Muscle layer of colon (tissue), 2 donors: ENCODE measurements around the gene SPPL2C.
"Not testable (repeated sequence)": the region's sequence is repeated elsewhere in the genome, so short reads cannot be mapped to it uniquely, and the experiment has no call there.

Source experiments
- H3K27ac ChIP-seq: one replicate; pipeline ENCODE4 v1.7.0; 2013; ENCODE audit warnings: low read depth, mild to moderate bottlenecking, low read length, moderate library complexity
- H3K27me3 ChIP-seq, 2 donors: one replicate each; pipeline ENCODE4 v1.7.0; 2013; ENCODE audit warnings: low read length in 2 of 2, mild to moderate bottlenecking in 2 of 2; ENCODE audit not compliant: insufficient read depth in 2 of 2, control insufficient read depth in 1 of 2
- H3K36me3 ChIP-seq: one replicate; pipeline ENCODE4 v1.7.0; 2013; ENCODE audit warnings: mild to moderate bottlenecking, low read length; ENCODE audit not compliant: insufficient read depth
- H3K4me1 ChIP-seq: one replicate; pipeline ENCODE4 v1.7.0; 2013; ENCODE audit warnings: mild to moderate bottlenecking, low read length; ENCODE audit not compliant: insufficient read depth
- H3K4me3 ChIP-seq, 2 donors: one replicate each; pipeline ENCODE4 v1.7.0; 2013; ENCODE audit warnings: low read length in 2 of 2, low read depth in 1 of 2, mild to moderate bottlenecking in 1 of 2, moderate library complexity in 1 of 2
- H3K9ac ChIP-seq: one replicate; pipeline ENCODE4 v1.7.0; 2013; ENCODE audit warnings: low read length
- H3K9me3 ChIP-seq: one replicate; pipeline ENCODE4 v1.7.0; 2013; ENCODE audit warnings: mild to moderate bottlenecking, low read length
- donor health status: abdominal sarcoma.
- donor health status: Adenocarcinoma of cecum.

SPPL2C gene

DNA sequence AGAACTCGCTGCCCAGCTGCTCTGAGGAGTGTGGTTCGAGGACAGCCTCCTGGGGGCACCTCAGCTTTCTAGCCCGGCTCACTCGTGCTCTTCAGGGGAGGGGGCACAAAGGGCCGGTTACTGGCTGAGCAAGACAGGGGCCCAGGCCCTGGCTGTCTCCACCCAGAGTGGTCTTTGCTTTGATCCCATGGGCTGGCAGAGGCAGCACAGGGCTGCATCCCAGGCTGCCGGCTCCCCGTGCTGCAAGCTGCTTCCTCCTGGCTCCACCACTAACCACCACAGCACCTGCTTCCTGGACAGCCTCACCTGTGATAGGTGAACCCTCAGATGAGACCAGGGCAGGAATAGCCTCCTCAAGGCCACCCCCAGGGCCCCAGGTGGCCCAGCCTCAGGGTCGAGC, 6.8 kb downstream of the SPPL2C start:
- Histone ChIP-seq H3K4me3 (no peak overlapping the region), H3K27me3 (peaks cover 0 to 17% of the 10 kb centered on the region in 2 donors), H3K9me3 (no peaks in the 10 kb centered on the region), H3K36me3 (no peaks in the 10 kb centered on the region), H3K9ac (no peak overlapping the region), H3K27ac (no peak overlapping the region), H3K4me1 (no peaks in the 10 kb centered on the region)

DNA sequence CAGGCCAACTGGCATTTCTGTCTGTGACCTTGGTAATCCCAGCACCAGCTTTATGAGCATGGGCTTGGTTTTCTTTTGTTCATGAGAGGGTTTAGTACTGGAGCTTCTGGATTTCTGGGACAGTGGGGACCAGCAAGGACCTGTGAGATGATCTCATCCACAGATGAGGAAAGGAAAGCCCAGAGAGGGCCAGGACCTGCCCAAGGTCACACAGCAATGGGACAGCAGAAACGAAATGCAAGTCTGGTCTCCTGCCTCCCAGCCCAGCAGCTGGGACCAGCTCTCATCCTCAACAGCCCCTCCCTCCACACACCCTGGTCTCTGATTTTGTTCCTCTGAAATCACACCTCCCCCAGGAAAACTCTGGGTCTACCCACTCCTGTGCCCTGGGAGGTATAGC, 7.2 kb downstream of the SPPL2C start:
- H3K9ac ChIP-seq = no peak overlapping the region
- H3K27me3 ChIP-seq = peaks cover 0 to 17% of the 10 kb centered on the region in 2 donors

DNA sequence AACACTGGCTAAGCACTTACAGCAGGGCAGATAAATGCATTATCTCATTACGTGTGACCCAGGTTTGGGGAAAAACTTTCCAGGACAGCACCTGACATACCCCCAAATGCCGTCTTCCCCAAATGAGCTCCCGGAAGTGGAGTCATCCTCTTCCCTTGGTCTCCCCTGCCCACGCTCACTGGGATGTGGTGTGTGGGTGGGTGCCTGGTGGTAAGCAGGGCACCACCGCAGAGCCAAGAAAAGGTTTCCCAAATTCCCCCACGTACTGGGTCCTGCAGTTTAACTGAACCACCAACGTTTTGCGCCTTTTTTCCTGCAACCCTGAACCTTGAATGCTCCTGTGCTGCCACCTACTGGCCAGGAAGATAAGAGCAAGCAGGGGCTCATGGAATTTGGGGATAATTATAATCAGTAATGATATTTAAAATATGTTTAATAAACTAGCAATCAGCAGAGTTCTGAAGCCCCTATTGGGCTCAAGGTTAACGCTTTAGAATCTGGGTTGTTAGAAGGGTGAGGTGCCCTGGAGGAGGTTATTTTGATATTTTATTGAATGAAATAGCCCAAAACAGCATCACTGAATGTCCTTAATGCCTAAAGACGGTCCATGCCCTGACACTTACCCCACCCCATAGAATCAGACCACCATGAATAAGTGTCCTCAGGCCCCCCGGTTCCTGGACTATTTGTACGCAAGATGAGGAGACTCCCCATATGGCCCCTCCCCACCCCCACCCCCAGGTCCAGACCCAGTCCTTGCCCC, 8.0 kb downstream of the SPPL2C start:
- no peak overlapping the region for H3K4me3 ChIP-seq
- H3K36me3 ChIP-seq = no peaks in the 10 kb centered on the region
- H3K4me1 ChIP-seq = no peaks in the 10 kb centered on the region
- no peaks in the 10 kb centered on the region for H3K9me3 ChIP-seq
- no peak overlapping the region for H3K27ac ChIP-seq
- no peak overlapping the region for H3K9ac ChIP-seq
- H3K27me3 ChIP-seq = peaks cover 0 to 17% of the 10 kb centered on the region in 2 donors

More for the DNA sequence above, 7.2 kb downstream of the SPPL2C start:
- no peak overlapping the region for H3K27ac ChIP-seq
- H3K4me1 ChIP-seq = no peaks in the 10 kb centered on the region
- no peaks in the 10 kb centered on the region for H3K9me3 ChIP-seq
- no peaks in the 10 kb centered on the region for H3K36me3 ChIP-seq
- no peak overlapping the region for H3K4me3 ChIP-seq

- H3K4me3 ChIP-seq = no peak overlapping the region
- no peaks in the 10 kb centered on the region for H3K4me1 ChIP-seq
- H3K9me3 ChIP-seq = no peaks in the 10 kb centered on the region
- H3K36me3 ChIP-seq = no peaks in the 10 kb centered on the region
- no peak overlapping the region for H3K27ac ChIP-seq
- peaks cover 0 to 17% of the 10 kb centered on the region in 2 donors for H3K27me3 ChIP-seq
- H3K9ac ChIP-seq = no peak overlapping the region
Observed at GRCh38 chr17:45854209-45854608, 9.5 kb downstream of the SPPL2C start.

GRCh38 chr17:45855691-45856336, 11.1 kb downstream of the SPPL2C start:
- H3K4me3 ChIP-seq = no peak overlapping the region
- peaks cover 0 to 11% of the 10 kb centered on the region in 2 donors for H3K27me3 ChIP-seq
- peaks cover 4% of the 10 kb centered on the region for H3K4me1 ChIP-seq
- no peaks in the 10 kb centered on the region for H3K9me3 ChIP-seq
- no peak overlapping the region for H3K9ac ChIP-seq
- no peak overlapping the region for H3K27ac ChIP-seq
- H3K36me3 ChIP-seq = no peaks in the 10 kb centered on the region

GRCh38 chr17:45857977-45858708, 13.5 kb downstream of the SPPL2C start:
- Histone ChIP-seq H3K27ac (no peak overlapping the region), H3K27me3 (no peaks in the 10 kb centered on the region), H3K4me1 (peaks cover 7% of the 10 kb centered on the region), H3K9ac (no peak overlapping the region), H3K4me3 (no peak overlapping the region), H3K9me3 (no peaks in the 10 kb centered on the region), H3K36me3 (no peaks in the 10 kb centered on the region)

DNA sequence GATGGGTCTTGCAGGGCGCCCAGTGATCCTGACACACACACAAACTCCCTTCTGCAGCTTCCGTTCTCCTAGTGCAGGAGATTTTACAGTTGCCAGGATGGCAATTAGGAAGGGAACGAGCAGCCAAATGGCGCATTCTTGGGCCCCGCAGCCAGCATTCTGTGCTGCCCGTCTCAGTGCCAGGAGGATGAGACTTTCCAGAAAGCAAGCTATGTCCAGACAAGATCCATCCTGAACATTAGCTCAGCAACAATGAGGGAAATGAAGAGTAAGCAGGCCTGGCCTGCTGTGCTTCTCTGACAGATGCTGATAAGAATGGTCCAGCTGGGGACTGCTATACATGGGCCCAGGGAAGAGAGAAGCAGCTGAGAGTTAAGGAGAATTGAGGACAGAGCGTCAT, 16.5 kb downstream of the SPPL2C start:
- Histone ChIP-seq H3K4me1 (peaks cover 7% of the 10 kb centered on the region), H3K27me3 (no peaks in the 10 kb centered on the region), H3K9ac (no peak overlapping the region), H3K9me3 (no peaks in the 10 kb centered on the region), H3K4me3 (no peak overlapping the region), H3K27ac (no peak overlapping the region), H3K36me3 (no peaks in the 10 kb centered on the region)

DNA sequence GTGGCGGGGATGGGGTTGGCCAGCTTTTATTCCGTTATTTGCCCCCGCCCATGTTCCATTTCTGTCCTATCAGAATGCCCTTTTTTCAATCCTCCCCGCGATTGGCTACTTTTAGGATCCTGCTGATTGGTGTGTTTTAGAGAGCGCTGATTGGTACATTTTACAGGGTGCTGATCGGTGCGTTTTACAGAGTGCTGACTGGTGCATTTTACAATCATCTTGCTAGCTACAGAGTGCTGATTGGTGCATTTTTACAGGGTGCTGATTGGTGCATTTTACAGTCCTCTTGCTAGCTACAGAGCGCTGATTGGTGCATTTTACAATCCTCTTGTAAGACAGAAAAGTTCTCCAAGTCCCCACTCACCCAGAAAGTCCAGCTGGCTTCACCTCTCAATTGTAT, 17.4 kb downstream of the SPPL2C start:
- not testable (repeated sequence) for H3K36me3 ChIP-seq, H3K27ac ChIP-seq, H3K27me3 ChIP-seq, H3K9ac ChIP-seq, H3K9me3 ChIP-seq, H3K4me1 ChIP-seq, H3K4me3 ChIP-seq

- Histone ChIP-seq H3K4me3 (no peak overlapping the region), H3K27ac (no peak overlapping the region), H3K36me3 (no peaks in the 10 kb centered on the region), H3K4me1 (peaks cover 7% of the 10 kb centered on the region), H3K9ac (no peak overlapping the region), H3K9me3 (no peaks in the 10 kb centered on the region), H3K27me3 (no peaks in the 10 kb centered on the region)
Observed at GRCh38 chr17:45863857-45864654, 19.4 kb downstream of the SPPL2C start.

GRCh38 chr17:45867171-45867570, 22.5 kb downstream of the SPPL2C start:
- Histone ChIP-seq H3K36me3 (no peaks in the 10 kb centered on the region), H3K4me1 (no peaks in the 10 kb centered on the region), H3K9ac (no peak overlapping the region), H3K27ac (no peak overlapping the region), H3K4me3 (no peak overlapping the region), H3K9me3 (no peaks in the 10 kb centered on the region), H3K27me3 (no peaks in the 10 kb centered on the region)

GRCh38 chr17:45867702-45868101, 23.0 kb downstream of the SPPL2C start:
- H3K4me1 ChIP-seq = no peaks in the 10 kb centered on the region
- no peak overlapping the region for H3K4me3 ChIP-seq
- H3K27me3 ChIP-seq = no peaks in the 10 kb centered on the region
- H3K36me3 ChIP-seq = no peaks in the 10 kb centered on the region
- H3K27ac ChIP-seq = no peak overlapping the region
- H3K9ac ChIP-seq = no peak overlapping the region
- H3K9me3 ChIP-seq = no peaks in the 10 kb centered on the region
